HL-60 (cell line): ENCODE data around the gene ZNF814.

Experiments
- CTCF ChIP-seq: IDR thresholded peaks from one replicate; pipeline ENCODE4 v1.5.1; 2011; ENCODE audit warnings: low read length, control low read depth, inconsistent platforms; ENCODE audit not compliant: insufficient read depth
- POLR2AphosphoS5 ChIP-seq: IDR thresholded peaks from 2 replicates; pipeline ENCODE4 v1.6.1; 2012; ENCODE audit warnings: low read depth
- REST ChIP-seq: IDR thresholded peaks from 2 replicates; pipeline ENCODE4 v1.6.1; 2012; ENCODE audit warnings: low read depth; ENCODE audit not compliant: insufficient replicate concordance

- TF ChIP-seq CTCF (no peak), REST (no peak), POLR2AphosphoS5 (no peak)
Measured at GRCh38 chr19:57817976-57818375, 70.9 kb downstream of the ZNF814 start.
